GM12874 (cell line): Measurements from ENCODE around the gene DRAM1.
A peak's percentile ranks its signal among the peaks of the same experiment; 100 is the strongest.

ENCODE experiments used
- TF ChIP-seq, protein P1 (sequence below): IDR thresholded peaks from 2 replicates; pipeline ENCODE4 v1.5.1; 2011; ENCODE audit warnings: low read depth, mild to moderate bottlenecking, control low read depth, low read length, moderate library complexity; ENCODE audit not compliant: insufficient read depth

The DRAM1 gene

DNA sequence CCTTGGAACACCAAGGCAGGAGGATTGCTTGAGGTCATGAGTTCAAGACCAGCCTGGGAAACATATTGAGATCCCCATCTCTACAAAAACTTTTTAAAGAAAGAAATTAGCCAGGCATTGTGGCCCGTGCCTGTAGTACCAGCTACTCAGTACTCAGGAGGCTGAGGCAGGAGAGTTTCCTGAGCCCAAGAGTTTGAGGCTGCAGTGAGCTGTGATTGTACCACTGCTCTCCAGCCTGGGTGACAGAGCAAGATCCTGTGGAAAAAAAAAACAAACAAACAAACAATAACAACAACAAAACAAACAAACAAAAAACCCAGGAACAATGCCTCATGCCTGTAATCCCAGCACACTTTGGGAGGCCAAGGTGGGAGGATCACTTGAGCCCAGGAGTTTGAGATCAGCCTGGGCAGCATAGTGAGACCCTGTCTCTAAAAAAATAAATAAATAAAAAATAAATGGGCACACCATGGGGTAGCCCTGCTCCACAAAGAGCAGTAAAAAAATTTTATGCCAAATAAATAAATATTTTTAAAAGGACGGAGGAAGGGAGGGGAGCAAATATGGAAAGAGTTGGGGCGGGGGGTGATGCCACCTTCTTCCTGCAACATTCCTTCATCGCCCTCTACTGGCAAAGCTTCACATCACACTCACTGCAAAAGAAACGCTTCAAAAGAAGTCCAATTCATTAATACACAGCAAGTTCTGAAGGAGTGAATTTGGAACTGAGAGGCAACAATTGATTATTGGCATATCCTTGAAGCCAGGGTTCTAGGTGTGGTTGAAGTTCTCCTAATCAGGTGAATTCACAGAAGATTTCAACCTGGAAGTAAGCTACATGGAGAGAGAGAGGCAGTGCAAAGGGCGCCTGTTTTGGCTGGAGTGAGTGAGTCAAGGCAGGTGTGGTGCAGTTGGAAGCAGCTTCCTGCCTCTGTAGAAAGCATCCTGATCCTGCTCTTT, 37.8 kb upstream of the DRAM1 start:
- TF ChIP-seq, protein P1, sequence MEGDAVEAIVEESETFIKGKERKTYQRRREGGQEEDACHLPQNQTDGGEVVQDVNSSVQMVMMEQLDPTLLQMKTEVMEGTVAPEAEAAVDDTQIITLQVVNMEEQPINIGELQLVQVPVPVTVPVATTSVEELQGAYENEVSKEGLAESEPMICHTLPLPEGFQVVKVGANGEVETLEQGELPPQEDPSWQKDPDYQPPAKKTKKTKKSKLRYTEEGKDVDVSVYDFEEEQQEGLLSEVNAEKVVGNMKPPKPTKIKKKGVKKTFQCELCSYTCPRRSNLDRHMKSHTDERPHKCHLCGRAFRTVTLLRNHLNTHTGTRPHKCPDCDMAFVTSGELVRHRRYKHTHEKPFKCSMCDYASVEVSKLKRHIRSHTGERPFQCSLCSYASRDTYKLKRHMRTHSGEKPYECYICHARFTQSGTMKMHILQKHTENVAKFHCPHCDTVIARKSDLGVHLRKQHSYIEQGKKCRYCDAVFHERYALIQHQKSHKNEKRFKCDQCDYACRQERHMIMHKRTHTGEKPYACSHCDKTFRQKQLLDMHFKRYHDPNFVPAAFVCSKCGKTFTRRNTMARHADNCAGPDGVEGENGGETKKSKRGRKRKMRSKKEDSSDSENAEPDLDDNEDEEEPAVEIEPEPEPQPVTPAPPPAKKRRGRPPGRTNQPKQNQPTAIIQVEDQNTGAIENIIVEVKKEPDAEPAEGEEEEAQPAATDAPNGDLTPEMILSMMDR, result peak; percentile 79

DNA sequence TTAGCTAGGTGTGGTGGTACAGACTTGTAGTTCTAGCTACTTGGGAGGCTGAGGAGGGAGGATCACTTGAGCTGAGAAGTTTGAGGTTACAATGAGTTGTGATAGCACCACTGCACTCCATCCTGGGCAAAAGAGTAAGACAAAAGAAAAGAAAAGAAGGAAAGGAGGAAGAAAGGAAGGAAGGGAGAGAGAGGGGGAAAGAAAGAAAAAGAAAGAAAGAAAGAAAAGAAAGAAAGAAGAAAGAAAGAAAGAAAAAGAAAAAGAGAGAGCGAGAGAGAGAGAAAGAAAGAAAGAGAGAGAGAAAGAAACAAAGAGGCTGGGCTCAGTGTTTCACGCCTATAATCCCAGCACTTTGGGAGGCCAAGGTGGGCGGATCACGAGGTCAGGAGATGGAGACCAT, 36.3 kb upstream of the DRAM1 start:
- TF ChIP-seq, protein P1, result no peak

DNA sequence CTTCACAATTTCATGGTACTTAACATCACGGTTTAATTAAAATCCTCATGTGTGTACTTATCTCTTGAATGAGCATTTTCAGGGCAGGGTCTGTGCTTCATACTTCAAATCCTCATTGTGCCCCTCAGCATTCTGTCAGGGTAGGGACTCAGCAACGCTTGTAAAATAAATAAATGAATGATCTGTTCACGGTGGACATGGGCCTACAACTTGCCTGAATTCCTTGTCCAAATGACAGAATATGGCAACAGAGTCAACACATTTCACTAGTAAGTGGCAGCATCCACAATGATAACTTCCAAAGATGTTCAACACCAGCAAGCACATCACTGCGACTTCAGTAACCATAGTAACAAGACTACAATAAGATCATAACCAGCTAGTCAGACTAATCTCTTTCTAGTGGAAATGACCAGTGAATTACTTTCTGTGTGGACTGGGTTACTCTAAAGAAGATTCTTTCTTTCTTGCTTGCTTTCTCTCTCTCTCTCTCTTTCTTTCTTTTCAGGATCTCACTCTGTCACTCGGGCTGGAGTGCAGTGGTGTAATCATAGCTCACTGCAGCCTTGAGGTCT, 32.2 kb upstream of the DRAM1 start:
- TF ChIP-seq, protein P1, result no peak

DNA sequence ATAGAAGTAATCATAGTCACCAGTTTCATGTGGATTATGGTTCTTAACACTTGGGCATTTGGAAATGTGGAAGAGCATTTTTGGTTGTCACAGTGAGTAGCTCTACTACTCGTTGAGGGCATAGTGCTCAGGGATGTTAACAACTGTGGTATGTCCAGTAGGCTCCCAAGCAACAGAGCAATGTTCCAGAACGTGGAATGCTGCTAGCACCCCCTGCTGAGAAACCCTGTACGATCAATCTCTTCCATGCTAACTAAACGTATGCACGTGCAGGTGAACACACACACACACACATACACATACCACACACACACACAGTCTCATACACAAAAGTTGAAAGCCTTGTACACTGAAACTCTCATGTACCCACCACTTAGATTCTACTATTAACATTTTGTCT, 30.1 kb upstream of the DRAM1 start:
- TF ChIP-seq, protein P1, result no peak

DNA sequence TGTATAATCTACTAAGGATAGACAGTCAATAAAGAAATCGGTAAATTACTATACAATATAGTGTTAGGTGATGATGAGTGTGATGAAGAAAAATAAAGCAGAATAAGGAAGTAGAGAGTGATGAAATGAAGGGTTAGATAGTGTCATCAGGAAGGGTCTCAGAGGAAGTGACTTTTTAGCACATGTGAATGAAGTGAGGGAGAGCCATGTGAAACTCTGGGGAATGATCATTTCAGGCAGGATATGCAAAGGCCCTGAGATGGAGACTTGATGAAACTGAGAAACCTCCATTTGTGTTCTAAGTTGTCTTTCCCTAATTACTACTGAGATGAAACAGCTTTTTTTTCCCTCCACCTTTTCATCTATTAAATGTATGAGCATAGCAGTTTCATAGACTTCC, 27.2 kb upstream of the DRAM1 start:
- TF ChIP-seq, protein P1, result no peak

DNA sequence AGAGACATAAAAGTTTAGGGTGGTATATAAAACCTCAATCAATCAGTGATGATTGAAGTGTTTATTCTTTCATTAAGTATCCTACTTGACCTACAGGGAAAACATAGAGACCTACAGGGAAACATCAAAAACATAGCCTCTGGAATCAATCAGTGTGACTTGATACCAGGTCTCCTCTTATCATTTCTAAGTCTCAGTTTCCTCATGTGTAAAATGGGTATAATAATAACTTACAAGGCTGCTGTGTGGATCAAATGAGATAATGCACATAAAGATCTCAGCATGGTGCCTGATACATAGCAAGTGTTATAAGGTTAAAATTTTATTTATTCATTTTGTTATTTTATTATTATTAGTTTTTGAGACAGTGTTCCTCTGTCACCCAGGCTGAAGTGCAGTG, 24.4 kb upstream of the DRAM1 start:
- TF ChIP-seq, protein P1, result no peak

DNA sequence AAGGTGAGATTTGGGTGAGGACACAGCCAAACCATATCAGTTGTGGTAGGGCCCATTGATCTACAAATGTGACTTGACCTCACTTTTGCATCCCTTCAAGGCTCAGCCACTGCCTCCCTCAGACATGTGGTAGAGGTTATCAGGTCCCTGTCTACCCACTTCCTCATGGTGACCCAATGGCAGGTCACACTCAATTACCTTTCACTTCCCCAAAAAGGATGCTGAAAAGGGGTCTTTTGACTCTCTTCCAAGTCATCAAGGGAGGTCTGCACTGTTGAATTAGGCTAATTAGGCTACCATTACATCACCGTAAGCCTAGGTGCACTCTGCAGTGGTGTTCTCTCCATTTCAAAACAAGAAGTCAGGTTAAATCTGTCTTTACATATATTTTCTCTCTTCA, 22.6 kb upstream of the DRAM1 start:
- TF ChIP-seq, protein P1, result no peak
